HG03442 (cell line): ENCODE data around the gene IQSEC3.
"Not testable (repeated sequence)": the region's sequence is repeated elsewhere in the genome, so short reads cannot be mapped to it uniquely, and the experiment has no call there.

Source experiments
- ATAC-seq: cut with Tn5 transposase; IDR thresholded peaks from one replicate; pipeline ENCODE4 v1.9.1; 2021; ENCODE audit warnings: mild to moderate bottlenecking, moderate library complexity; ENCODE audit not compliant: unreplicated experiment

IQSEC3 gene

GRCh38 chr12:77769-78383 lies 11.3 kb downstream of the IQSEC3 start:
- not testable (repeated sequence) for ATAC-seq

GRCh38 chr12:78981-79380 lies 12.4 kb downstream of the IQSEC3 start:
- ATAC-seq: no peak

- no peak for ATAC-seq
These were observed 14.2 kb downstream of the IQSEC3 start for GRCh38 chr12:80681-81190.

- no peak for ATAC-seq
These were observed 16.2 kb downstream of the IQSEC3 start for GRCh38 chr12:82740-83139.

- ATAC-seq: no peak
These were observed 17.5 kb downstream of the IQSEC3 start for GRCh38 chr12:84056-84455.

GRCh38 chr12:85191-85666 lies 18.7 kb downstream of the IQSEC3 start:
- no peak for ATAC-seq

- ATAC-seq: no peak
These were observed 20.7 kb downstream of the IQSEC3 start for GRCh38 chr12:87315-87714.

- ATAC-seq: no peak
These were observed 21.3 kb downstream of the IQSEC3 start for GRCh38 chr12:87856-88255.

- ATAC-seq: no peak
These were observed 23.1 kb downstream of the IQSEC3 start for GRCh38 chr12:89653-90052.

- ATAC-seq: no peak
These were observed 24.6 kb downstream of the IQSEC3 start for GRCh38 chr12:91213-91612.

- no peak for ATAC-seq
These were observed 26.9 kb downstream of the IQSEC3 start for GRCh38 chr12:93266-94005.

- ATAC-seq: no peak
These were observed 30.0 kb downstream of the IQSEC3 start for GRCh38 chr12:96543-96942.

GRCh38 chr12:98924-99352 lies 32.4 kb downstream of the IQSEC3 start:
- no peak for ATAC-seq

- no peak for ATAC-seq
These were observed 33.0 kb downstream of the IQSEC3 start for GRCh38 chr12:99605-100004.

GRCh38 chr12:101969-102878 lies 35.7 kb downstream of the IQSEC3 start:
- no peak for ATAC-seq

GRCh38 chr12:102879-103168 lies 36.3 kb downstream of the IQSEC3 start:
- ATAC-seq: no peak

GRCh38 chr12:103169-103981 lies 36.8 kb downstream of the IQSEC3 start:
- no peak for ATAC-seq

GRCh38 chr12:104551-105081 lies 38.0 kb downstream of the IQSEC3 start:
- no peak for ATAC-seq

- ATAC-seq: no peak
These were observed 39.1 kb downstream of the IQSEC3 start for GRCh38 chr12:105696-106095.

- ATAC-seq: peak; percentile 68
These were observed 39.6 kb downstream of the IQSEC3 start for GRCh38 chr12:106118-106591.
